ENCODE measurements around the gene KCTD10. TPM values are rescaled to one million over a fixed set of nuclear protein-coding genes. Genes with fewer than 3 reads are reported as not detected.
"Not testable (repeated sequence)": the region's sequence is repeated elsewhere in the genome, so short reads cannot be mapped to it uniquely, and the experiment has no call there.

Gene KCTD10
- total and polyA plus RNA-seq, 8 donors = 6.7 to 16.7 (median 10.7) TPM

- no peak for ATAC-seq
- 48 to 69% methylated on average over 4 of the region's 4 CpGs for WGBS, 2 donors
- H3K9me3 ChIP-seq = no peaks in the 10 kb centered on the region
- FAIRE-seq = no peak
- H3K27me3 ChIP-seq = no peaks in the 10 kb centered on the region
- no peaks in the 10 kb centered on the region for H3K4me1 ChIP-seq
- DNase-seq = no peak
- H3K4me3 ChIP-seq = no peak overlapping the region
- no peak for TF ChIP-seq CTCF (IDR thresholded peaks at IDR 0.05)
- intact Hi-C loops (cut with DNase I) = no loop called here
- no peak overlapping the region for H3K27ac ChIP-seq
- H3K36me3 ChIP-seq = no peaks in the 10 kb centered on the region
These were observed 58.1 kb downstream of the KCTD10 start for GRCh38 chr12:109418848-109419480.

- H3K4me3 ChIP-seq; ATAC-seq; intact Hi-C loops (cut with DNase I); H3K36me3 ChIP-seq; H3K27ac ChIP-seq; H3K27me3 ChIP-seq; H3K9me3 ChIP-seq; FAIRE-seq; H3K4me1 ChIP-seq; DNase-seq: not testable (repeated sequence)
- 89 to 93% methylated on average over 4 of the region's 4 CpGs for WGBS, 2 donors
These were observed 71.0 kb downstream of the KCTD10 start for GRCh38 chr12:109406147-109406546.

GRCh38 chr12:109404841-109405240 is 72.3 kb downstream of the KCTD10 start:
- intact Hi-C loops (cut with DNase I); H3K4me3 ChIP-seq; H3K27ac ChIP-seq; FAIRE-seq; DNase-seq; H3K9me3 ChIP-seq; H3K27me3 ChIP-seq; H3K4me1 ChIP-seq; ATAC-seq; H3K36me3 ChIP-seq: not testable (repeated sequence)
- 98% methylated on average over 2 of the region's 2 CpGs for WGBS, 2 donors

Other genes starting within 250 kb of the KCTD10 start
- gene FOXN4, start 168.0 kb downstream of the KCTD10 start, total RNA-seq = not detected
- under 1 TPM in 1 of 2 donors, not detected in 1; 0.12 TPM for gene FOXN4, start 168.0 kb downstream of the KCTD10 start, polyA plus RNA-seq
- not detected for gene MYO1H, start 129.4 kb downstream of the KCTD10 start, total RNA-seq
- gene MYO1H, start 129.4 kb downstream of the KCTD10 start, polyA plus RNA-seq = under 1 TPM in 1 of 2 donors, not detected in 1; 0.07 TPM
- 10 to 100 TPM; 10.9 to 25.6 (median 15.1) TPM for gene UBE3B, start 334 bp upstream of the KCTD10 start, total RNA-seq
- gene UBE3B, start 334 bp upstream of the KCTD10 start, polyA plus RNA-seq = 10 to 100 TPM in 1 of 2 donors, 1 to 10 TPM in 1; 9.8 to 12.6 TPM
- gene MMAB, start 96.2 kb upstream of the KCTD10 start, total RNA-seq = 10 to 100 TPM; 15.6 to 26.1 (median 17.6) TPM
- 10 to 100 TPM; 33.2 to 40.6 TPM for gene MMAB, start 96.2 kb upstream of the KCTD10 start, polyA plus RNA-seq
- 1 to 10 TPM; 5.8 to 8.6 (median 7.3) TPM for gene MVK, start 96.5 kb upstream of the KCTD10 start, total RNA-seq
- 10 to 100 TPM; 13.3 to 15.9 TPM for gene MVK, start 96.5 kb upstream of the KCTD10 start, polyA plus RNA-seq
- gene FAM222A, start 236.5 kb upstream of the KCTD10 start, total RNA-seq = 1 to 10 TPM; 2.1 to 4.3 (median 3.3) TPM
- gene FAM222A, start 236.5 kb upstream of the KCTD10 start, polyA plus RNA-seq = 10 to 100 TPM in 1 of 2 donors, 1 to 10 TPM in 1; 5.6 to 14.6 TPM

Data from pancreas (tissue), 10 donors.